Activated T-cell treated with anti-CD3 and anti-CD28 coated beads, Interleukin-2, amount 50 U/mL, for 4 hours (primary cell): Measurements from ENCODE around the gene PNKD. TPM values are rescaled to one million over a fixed set of nuclear protein-coding genes. Genes with fewer than 3 reads are reported as not detected.

ENCODE experiments used
- ATAC-seq, 2 donors: fragments of 200-7000 bp; cut with Tn5 transposase; one replicate each; pipeline ENCODE4 v1.10.0; 2021
- DNase-seq: peaks from one replicate; pipeline ENCODE4 v3.0.0-alpha.2; 2020
- H3K27me3 Mint-ChIP-seq: one replicate; pipeline ENCODE4 v1.8.0; 2021; ENCODE audit warnings: low read depth, mixed read lengths
- H3K36me3 Mint-ChIP-seq: one replicate; pipeline ENCODE4 v1.8.0; 2022; ENCODE audit warnings: mixed read lengths; ENCODE audit not compliant: insufficient read depth
- H3K4me1 Mint-ChIP-seq: one replicate; pipeline ENCODE4 v1.8.0; 2021; ENCODE audit warnings: low read depth, mixed read lengths
- H3K4me3 Mint-ChIP-seq: one replicate; pipeline ENCODE4 v1.8.0; 2021; ENCODE audit warnings: mild to moderate bottlenecking, moderate library complexity, mixed read lengths
- H3K9me3 Mint-ChIP-seq: one replicate; pipeline ENCODE4 v1.8.0; 2021; ENCODE audit warnings: mixed read lengths
- total RNA-seq, 3 donors: library from RNA; stranded (reverse); gene quantifications; one replicate each; pipeline ENCODE4 v1.2.1, GENCODE V29; 2021

The PNKD gene
- total RNA-seq, 3 donors from 2014 or later, result 14.7 to 19.1 (median 17.8) TPM

DNA sequence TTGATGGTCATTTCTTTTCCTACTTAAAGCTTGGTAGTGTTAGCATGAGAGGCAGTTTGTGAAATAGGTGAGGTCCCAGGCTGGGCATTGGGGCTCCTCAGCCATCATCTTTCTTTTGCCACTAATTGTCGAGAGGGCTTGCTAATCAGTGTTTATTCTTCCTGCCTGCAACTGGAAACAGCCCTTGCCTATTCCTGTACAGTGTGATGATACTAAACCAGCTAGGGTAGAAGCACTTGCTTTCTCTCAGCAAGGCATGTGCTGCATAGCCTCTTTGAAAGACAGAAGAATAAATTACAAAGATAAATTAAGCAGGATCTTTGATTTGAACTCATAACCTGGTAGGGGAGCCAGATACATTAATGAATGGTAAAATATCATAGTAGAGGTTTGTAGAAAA lies 26.1 kb upstream of the PNKD start:
- H3K36me3 Mint-ChIP-seq, result peaks cover 54% of the 10 kb centered on the region
- ATAC-seq, result no peak
- H3K27me3 Mint-ChIP-seq, result no peaks in the 10 kb centered on the region
- DNase-seq, result no peak
- H3K4me3 Mint-ChIP-seq, result no peak overlapping the region
- no peaks in the 10 kb centered on the region for H3K9me3 Mint-ChIP-seq
- H3K4me1 Mint-ChIP-seq, result peaks cover 15% of the 10 kb centered on the region

GRCh38 chr2:218244665-218245064 lies 25.7 kb upstream of the PNKD start:
- Mint-ChIP-seq H3K4me1 (peaks cover 15% of the 10 kb centered on the region), H3K4me3 (no peak overlapping the region), H3K36me3 (peaks cover 57% of the 10 kb centered on the region)

DNA sequence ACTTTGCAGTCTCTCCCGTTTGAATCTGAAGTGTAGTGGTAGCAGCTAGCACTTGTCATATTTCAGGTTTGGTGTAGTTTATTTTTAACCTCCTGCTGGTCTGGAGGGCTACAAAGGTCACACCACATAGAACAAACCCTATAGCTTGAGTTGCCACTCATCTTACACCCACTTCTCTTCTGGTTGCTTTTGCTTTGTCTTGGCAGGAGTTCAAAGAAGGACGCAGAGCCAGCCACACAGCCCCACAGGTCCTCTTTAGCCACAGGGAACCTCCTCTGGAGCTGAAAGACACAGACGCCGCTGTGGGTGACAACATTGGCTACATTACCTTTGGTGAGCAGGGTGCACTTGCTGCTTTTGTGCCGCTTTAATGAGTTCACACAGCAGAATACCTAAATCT lies 25.1 kb upstream of the PNKD start:
- Mint-ChIP-seq H3K36me3 (peaks cover 61% of the 10 kb centered on the region), H3K9me3 (no peaks in the 10 kb centered on the region), H3K4me3 (no peak overlapping the region), H3K27me3 (no peaks in the 10 kb centered on the region), H3K4me1 (peaks cover 15% of the 10 kb centered on the region)
- DNase-seq (no peak), ATAC-seq (no peak)

More at GRCh38 chr2:218244665-218245064, 25.7 kb upstream of the PNKD start:
- Mint-ChIP-seq H3K9me3 (no peaks in the 10 kb centered on the region), H3K27me3 (no peaks in the 10 kb centered on the region)
- ATAC-seq (no peak), DNase-seq (no peak)

DNA sequence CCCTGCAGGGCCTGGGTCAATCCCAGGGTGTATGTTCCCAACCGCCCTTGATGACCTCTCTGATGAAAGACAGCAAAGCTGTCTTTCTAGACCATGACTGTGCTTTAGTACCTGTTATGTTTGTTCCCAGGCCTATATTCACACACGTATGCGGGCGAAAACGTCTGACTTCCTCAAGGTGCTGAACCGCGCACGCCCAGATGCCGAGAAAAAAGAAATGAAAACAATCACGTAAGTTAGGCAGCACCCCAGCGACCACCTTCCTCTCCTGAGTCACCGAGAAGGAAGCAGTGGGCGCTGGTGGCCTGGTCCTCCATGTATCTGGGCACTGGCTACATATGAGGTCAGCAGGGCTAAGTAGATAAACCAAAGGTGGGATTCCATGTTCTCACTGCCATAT lies 20.6 kb upstream of the PNKD start:
- DNase-seq (no peak), ATAC-seq (no peak)
- H3K4me1 Mint-ChIP-seq, result peaks cover 3% of the 10 kb centered on the region
- no peak overlapping the region for H3K4me3 Mint-ChIP-seq
- peaks cover 59% of the 10 kb centered on the region for H3K36me3 Mint-ChIP-seq
- H3K9me3 Mint-ChIP-seq, result no peaks in the 10 kb centered on the region
- no peaks in the 10 kb centered on the region for H3K27me3 Mint-ChIP-seq

DNA sequence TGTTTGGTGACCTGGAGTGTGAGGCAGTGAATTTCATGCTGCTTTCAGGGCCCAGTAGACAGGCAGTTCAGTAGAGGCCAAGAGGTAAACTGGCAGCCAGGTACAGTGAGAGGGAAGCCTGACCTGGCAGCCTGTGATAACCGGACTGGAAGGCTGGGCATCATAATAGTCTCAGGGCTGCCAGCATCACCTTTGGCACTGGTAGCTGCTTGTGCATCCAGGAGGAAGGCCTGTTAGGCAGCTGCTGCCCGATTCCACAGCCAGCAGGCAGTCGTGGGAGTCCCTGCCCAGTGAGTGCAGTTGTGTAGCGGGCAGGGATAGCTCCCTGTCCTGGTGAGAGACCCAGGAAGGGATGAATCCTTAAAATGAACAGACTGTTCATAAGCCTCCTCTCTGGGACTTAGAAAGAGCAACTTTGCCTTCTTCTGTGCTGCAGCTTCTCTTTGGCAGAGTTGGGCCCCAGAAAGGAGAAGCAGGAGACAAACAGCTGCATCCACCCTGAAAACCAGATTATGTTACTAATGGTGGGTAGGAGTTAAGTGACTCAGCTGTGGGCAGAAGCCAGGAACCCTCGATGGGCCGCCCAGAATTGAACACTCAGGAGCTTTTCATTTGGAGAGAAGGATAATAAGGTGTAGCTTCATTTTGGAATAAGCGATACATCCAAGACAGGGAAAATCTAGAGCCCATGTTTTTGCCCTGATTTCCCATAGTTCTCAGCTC lies 17.6 kb upstream of the PNKD start:
- ATAC-seq, result peak in 1 of 2 donors; percentile 15
- peaks cover 19% of the 10 kb centered on the region for H3K4me1 Mint-ChIP-seq
- DNase-seq, result no peak
- peaks cover 48% of the 10 kb centered on the region for H3K36me3 Mint-ChIP-seq
- no peaks in the 10 kb centered on the region for H3K27me3 Mint-ChIP-seq
- no peaks in the 10 kb centered on the region for H3K9me3 Mint-ChIP-seq
- H3K4me3 Mint-ChIP-seq, result no peak overlapping the region

- Mint-ChIP-seq H3K27me3 (no peaks in the 10 kb centered on the region), H3K9me3 (no peaks in the 10 kb centered on the region), H3K36me3 (peaks cover 45% of the 10 kb centered on the region), H3K4me1 (peaks cover 20% of the 10 kb centered on the region), H3K4me3 (no peak overlapping the region)
- DNase-seq (no peak), ATAC-seq (no peak)
These were observed 17.1 kb upstream of the PNKD start for GRCh38 chr2:218253232-218253625.

GRCh38 chr2:218255446-218255845 lies 14.9 kb upstream of the PNKD start:
- no peaks in the 10 kb centered on the region for H3K9me3 Mint-ChIP-seq
- H3K27me3 Mint-ChIP-seq, result no peaks in the 10 kb centered on the region
- no peak overlapping the region for H3K4me3 Mint-ChIP-seq
- H3K4me1 Mint-ChIP-seq, result peaks cover 23% of the 10 kb centered on the region
- peak; percentile 23 to 26 for ATAC-seq
- H3K36me3 Mint-ChIP-seq, result peaks cover 29% of the 10 kb centered on the region
- DNase-seq, result no peak

DNA sequence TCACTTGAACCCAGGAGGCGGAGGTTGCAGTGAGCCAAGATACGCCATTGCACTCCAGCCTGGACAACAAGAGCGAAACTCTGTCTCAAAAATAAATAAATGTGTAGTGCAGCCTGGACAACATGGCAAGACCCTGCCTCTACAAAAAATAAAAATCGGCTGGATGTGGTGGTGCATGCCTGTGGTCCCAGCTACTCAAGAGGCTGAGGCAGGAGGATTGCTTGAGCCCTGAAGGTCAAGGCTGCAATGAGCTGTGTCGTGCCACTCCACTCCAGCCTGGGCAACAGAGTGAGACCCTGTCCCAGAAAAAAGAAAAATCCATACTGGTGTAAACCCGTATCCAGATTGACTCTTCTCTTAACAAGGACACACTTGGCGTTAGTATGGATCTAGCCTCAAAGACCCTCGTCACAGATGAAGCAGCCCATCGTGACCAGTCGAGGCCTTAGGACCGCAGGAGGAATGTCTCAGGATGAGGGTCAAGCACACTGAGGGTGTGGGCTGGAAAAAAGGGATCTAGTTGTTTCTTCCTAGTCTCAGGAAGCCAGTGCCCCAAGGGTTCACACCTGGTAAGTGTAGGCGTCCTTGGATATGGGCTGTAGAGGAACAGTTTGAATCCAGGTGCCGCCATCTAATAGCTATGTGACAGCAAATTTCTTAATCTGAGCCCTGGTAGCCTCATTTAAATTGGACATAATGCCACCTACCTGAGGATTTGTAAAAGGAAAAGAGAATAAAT lies 13.5 kb upstream of the PNKD start:
- H3K27me3 Mint-ChIP-seq, result no peaks in the 10 kb centered on the region
- H3K9me3 Mint-ChIP-seq, result no peaks in the 10 kb centered on the region
- ATAC-seq (no peak), DNase-seq (no peak)
- peaks cover 23% of the 10 kb centered on the region for H3K36me3 Mint-ChIP-seq
- no peak overlapping the region for H3K4me3 Mint-ChIP-seq
- H3K4me1 Mint-ChIP-seq, result peaks cover 23% of the 10 kb centered on the region

- Mint-ChIP-seq H3K27me3 (no peaks in the 10 kb centered on the region), H3K4me1 (peaks cover 20% of the 10 kb centered on the region), H3K36me3 (peaks cover 19% of the 10 kb centered on the region), H3K9me3 (no peaks in the 10 kb centered on the region), H3K4me3 (no peak overlapping the region)
- DNase-seq (peak; percentile 70), ATAC-seq (peak; percentile 60 to 68)
These were observed 12.8 kb upstream of the PNKD start for GRCh38 chr2:218257390-218257981.

GRCh38 chr2:218259099-218259961 lies 11.0 kb upstream of the PNKD start:
- Mint-ChIP-seq H3K27me3 (no peaks in the 10 kb centered on the region), H3K4me1 (peaks cover 23% of the 10 kb centered on the region), H3K36me3 (peaks cover 15% of the 10 kb centered on the region), H3K4me3 (no peak overlapping the region), H3K9me3 (no peaks in the 10 kb centered on the region)
- DNase-seq (no peak), ATAC-seq (no peak)

- ATAC-seq (no peak), DNase-seq (no peak)
- Mint-ChIP-seq H3K9me3 (no peaks in the 10 kb centered on the region), H3K4me3 (no peak overlapping the region), H3K4me1 (peaks cover 19% of the 10 kb centered on the region), H3K27me3 (no peaks in the 10 kb centered on the region), H3K36me3 (peaks cover 11% of the 10 kb centered on the region)
These were observed 10.2 kb upstream of the PNKD start for GRCh38 chr2:218260166-218260565.

- Mint-ChIP-seq H3K9me3 (no peaks in the 10 kb centered on the region), H3K27me3 (no peaks in the 10 kb centered on the region), H3K36me3 (peaks cover 11% of the 10 kb centered on the region), H3K4me3 (no peak within 1 kb of the TSS), H3K4me1 (peaks cover 16% of the 10 kb centered on the region)
- no peak for DNase-seq
- no peak for ATAC-seq
These were observed 9.4 kb upstream of the PNKD start, which contains the start of gene GPBAR1 for GRCh38 chr2:218260742-218261422. Gene GPBAR1 (plus strand): TSS chr2:218261015. CDS start chr2:218262725, 1,710 bp downstream.

GRCh38 chr2:218261423-218262236 lies 8.7 kb upstream of the PNKD start:
- no peak overlapping the region for H3K4me3 Mint-ChIP-seq
- peaks cover 13% of the 10 kb centered on the region for H3K36me3 Mint-ChIP-seq
- peaks cover 18% of the 10 kb centered on the region for H3K4me1 Mint-ChIP-seq
- H3K27me3 Mint-ChIP-seq, result no peaks in the 10 kb centered on the region
- ATAC-seq (no peak), DNase-seq (no peak)
- no peaks in the 10 kb centered on the region for H3K9me3 Mint-ChIP-seq
